Esophagus (tissue), 2 donors: ENCODE measurements around the gene COL5A3. TPM values are rescaled to one million over a fixed set of nuclear protein-coding genes. Genes with fewer than 3 reads are reported as not detected.

Experiments used
- H3K27ac ChIP-seq, 2 donors: one replicate each; pipeline ENCODE4 v1.5.1; 2013; ENCODE audit warnings: low read depth in 2 of 2, mild to moderate bottlenecking in 2 of 2, inconsistent platforms in 1 of 2, low read length in 1 of 2, moderate library complexity in 1 of 2
- H3K27me3 ChIP-seq, 2 donors: one replicate each; pipeline ENCODE4 v1.6.1; 2013; ENCODE audit warnings: low read length in 2 of 2, control low read depth in 1 of 2, mild to moderate bottlenecking in 1 of 2; ENCODE audit not compliant: insufficient read depth in 2 of 2, control insufficient read depth in 1 of 2
- H3K36me3 ChIP-seq, 2 donors: one replicate each; pipeline ENCODE4 v1.6.1; 2013; ENCODE audit warnings: low read length in 1 of 2; ENCODE audit not compliant: control insufficient read depth in 2 of 2, insufficient read depth in 2 of 2
- H3K4me1 ChIP-seq, 2 donors: one replicate each; pipeline ENCODE4 v1.6.1; 2013; ENCODE audit warnings: low read length in 1 of 2; ENCODE audit not compliant: control insufficient read depth in 2 of 2, insufficient read depth in 2 of 2
- H3K4me3 ChIP-seq, 2 donors: one replicate each; pipeline ENCODE4 v1.5.1; 2013; ENCODE audit warnings: low read length in 2 of 2, mild to moderate bottlenecking in 2 of 2, low read depth in 1 of 2, moderate library complexity in 1 of 2
- H3K9me3 ChIP-seq, 2 donors: one replicate each; pipeline ENCODE4 v1.6.1; 2013; ENCODE audit warnings: mild to moderate bottlenecking in 2 of 2, low read depth in 1 of 2, low read length in 1 of 2, moderate library complexity in 1 of 2; ENCODE audit not compliant: control insufficient read depth in 2 of 2, insufficient read depth in 1 of 2
- WGBS, 2 donors: extraction: QIAGEN DNeasy Blood & Tissue Kit; methylation state at CpG; one replicate each; pipeline ENCODE4 v1.1.7; 2013; 5-methylcytosine and 5-hydroxymethylcytosine counted together
- polyA plus RNA-seq, 2 donors: library from polyadenylated mRNA; stranded (reverse); fragments of 200-250 nt; gene quantifications; one replicate each; pipeline ENCODE4 v1.2.3, GENCODE V29; 2013
- donor health status: healthy with polysubstance abuse.
- donor health status: Bipolar disorder and iron deficiency.

Gene COL5A3
- polyA plus RNA-seq, 2 donors = 5.6 to 6.8 TPM

DNA sequence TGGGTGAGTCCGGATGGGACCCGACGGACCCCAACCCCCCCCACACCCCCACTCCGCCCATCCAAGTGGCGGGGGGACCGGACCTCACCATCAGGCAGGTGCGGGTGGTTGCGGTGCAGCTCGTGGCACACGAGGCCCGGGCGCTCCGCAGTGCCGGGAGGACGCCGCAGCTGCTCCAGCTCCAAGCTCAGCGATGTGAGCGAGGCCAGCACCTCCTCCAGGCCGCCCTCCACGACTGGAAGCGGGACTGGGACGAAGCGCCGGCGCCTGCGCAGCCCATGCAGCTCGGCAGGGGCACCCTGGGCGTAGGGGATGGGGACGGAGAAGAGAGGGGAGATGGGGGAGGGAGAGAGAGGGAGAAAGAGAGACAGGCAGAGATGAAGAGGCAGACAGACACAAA is 43.9 kb downstream of the COL5A3 start:
- no peaks in the 10 kb centered on the region for H3K27me3 ChIP-seq
- peaks cover 0 to 3% of the 10 kb centered on the region in 2 donors for H3K36me3 ChIP-seq
- no peaks in the 10 kb centered on the region for H3K4me1 ChIP-seq
- WGBS, 2 donors = 22 to 27% methylated on average over 28 to 29 of the region's 29 CpGs
- no peak overlapping the region for H3K4me3 ChIP-seq
- no peaks in the 10 kb centered on the region for H3K9me3 ChIP-seq
- no peak overlapping the region for H3K27ac ChIP-seq

DNA sequence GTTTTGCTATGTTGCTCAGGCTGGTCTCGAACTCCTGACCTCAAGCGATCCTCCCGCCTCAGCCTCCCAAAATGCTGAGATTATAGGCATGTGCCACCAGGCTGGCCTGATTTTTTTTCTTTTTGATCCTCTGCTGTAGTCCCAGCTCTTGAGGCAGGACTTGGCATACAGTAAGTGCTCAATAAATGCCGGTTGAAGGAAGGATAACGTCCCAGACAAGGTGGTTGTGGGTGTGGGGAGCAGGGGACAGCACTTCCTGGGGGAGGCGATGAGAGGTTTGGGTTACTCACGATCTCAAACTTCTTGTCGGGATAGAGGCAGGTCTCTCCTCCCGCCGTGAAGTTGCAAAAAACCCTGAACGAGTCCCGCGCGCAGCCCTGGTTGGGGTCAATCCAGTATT is 44.3 kb downstream of the COL5A3 start:
- H3K4me1 ChIP-seq = no peaks in the 10 kb centered on the region
- peaks cover 0 to 3% of the 10 kb centered on the region in 2 donors for H3K36me3 ChIP-seq
- H3K27ac ChIP-seq = no peak overlapping the region
- H3K4me3 ChIP-seq = no peak overlapping the region
- no peaks in the 10 kb centered on the region for H3K27me3 ChIP-seq
- 44 to 53% methylated on average over 14 of the region's 14 CpGs for WGBS, 2 donors
- H3K9me3 ChIP-seq = no peaks in the 10 kb centered on the region

DNA sequence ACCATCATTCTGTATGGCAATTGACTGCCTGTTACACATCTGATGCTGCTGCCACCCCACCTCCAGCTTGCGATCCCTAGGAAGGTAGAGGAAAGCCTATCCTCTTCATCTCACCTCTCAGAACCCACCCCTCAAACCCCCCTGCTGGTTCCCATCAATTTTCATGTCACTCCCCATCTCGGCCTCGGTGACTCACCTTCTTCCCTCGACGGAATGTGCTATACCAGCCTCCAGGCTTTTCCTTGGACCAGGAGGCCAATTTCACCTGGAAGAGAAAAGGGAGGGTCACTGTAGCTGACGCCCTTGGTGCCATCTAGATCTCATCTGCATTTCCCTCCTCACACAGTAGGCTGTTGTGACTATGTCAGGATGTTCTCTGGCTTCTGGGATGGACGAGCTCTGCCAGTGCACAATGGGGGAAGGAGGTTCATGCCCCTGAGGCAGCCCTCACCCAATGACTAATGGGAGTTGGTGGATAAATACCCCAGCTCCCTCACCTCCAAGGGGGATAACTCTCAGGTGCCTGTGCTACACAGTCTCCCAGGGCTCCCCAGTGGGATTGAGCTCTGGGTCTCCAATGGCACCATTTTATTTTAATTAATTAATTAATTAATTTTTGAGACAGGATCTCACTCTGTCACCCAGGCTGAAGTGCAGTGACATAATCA is 47.5 kb downstream of the COL5A3 start:
- no peak overlapping the region for H3K27ac ChIP-seq
- 45 to 46% methylated on average over 7 of the region's 7 CpGs for WGBS, 2 donors

GRCh38 chr19:9961103-9961502 is 49.2 kb downstream of the COL5A3 start:
- H3K4me1 ChIP-seq = no peaks in the 10 kb centered on the region
- no peaks in the 10 kb centered on the region for H3K27me3 ChIP-seq
- no peak overlapping the region for H3K27ac ChIP-seq
- 84 to 89% methylated on average over 4 of the region's 4 CpGs for WGBS, 2 donors
- H3K4me3 ChIP-seq = no peak overlapping the region
- H3K9me3 ChIP-seq = no peaks in the 10 kb centered on the region
- H3K36me3 ChIP-seq = peaks cover 3% of the 10 kb centered on the region in 2 donors

More for the DNA sequence above, 47.5 kb downstream of the COL5A3 start:
- Histone ChIP-seq H3K4me1 (no peaks in the 10 kb centered on the region), H3K27me3 (no peaks in the 10 kb centered on the region), H3K4me3 (no peak overlapping the region), H3K36me3 (peaks cover 3% of the 10 kb centered on the region in 2 donors), H3K9me3 (no peaks in the 10 kb centered on the region)

GRCh38 chr19:9958379-9958821 is 51.9 kb downstream of the COL5A3 start:
- H3K4me3 ChIP-seq = no peak overlapping the region
- H3K27ac ChIP-seq = no peak overlapping the region
- WGBS, 2 donors = 56 to 69% methylated on average over 1 of the region's 1 CpG
- no peaks in the 10 kb centered on the region for H3K27me3 ChIP-seq
- H3K4me1 ChIP-seq = no peaks in the 10 kb centered on the region
- peaks cover 3% of the 10 kb centered on the region in 2 donors for H3K36me3 ChIP-seq
- no peaks in the 10 kb centered on the region for H3K9me3 ChIP-seq

GRCh38 chr19:9956956-9957355 is 53.3 kb downstream of the COL5A3 start:
- Histone ChIP-seq H3K27me3 (no peaks in the 10 kb centered on the region), H3K9me3 (no peaks in the 10 kb centered on the region), H3K4me1 (no peaks in the 10 kb centered on the region), H3K36me3 (peaks cover 0 to 3% of the 10 kb centered on the region in 2 donors), H3K27ac (no peak overlapping the region), H3K4me3 (no peak overlapping the region)
- WGBS, 2 donors = 67% methylated on average over 3 of the region's 3 CpGs

- no peaks in the 10 kb centered on the region for H3K27me3 ChIP-seq
- no peaks in the 10 kb centered on the region for H3K36me3 ChIP-seq
- no peaks in the 10 kb centered on the region for H3K9me3 ChIP-seq
- H3K4me3 ChIP-seq = no peak overlapping the region
- 57 to 62% methylated on average over 18 of the region's 18 CpGs for WGBS, 2 donors
- H3K27ac ChIP-seq = no peak overlapping the region
- H3K4me1 ChIP-seq = no peaks in the 10 kb centered on the region
Observed at GRCh38 chr19:9953802-9954542, 56.3 kb downstream of the COL5A3 start.

DNA sequence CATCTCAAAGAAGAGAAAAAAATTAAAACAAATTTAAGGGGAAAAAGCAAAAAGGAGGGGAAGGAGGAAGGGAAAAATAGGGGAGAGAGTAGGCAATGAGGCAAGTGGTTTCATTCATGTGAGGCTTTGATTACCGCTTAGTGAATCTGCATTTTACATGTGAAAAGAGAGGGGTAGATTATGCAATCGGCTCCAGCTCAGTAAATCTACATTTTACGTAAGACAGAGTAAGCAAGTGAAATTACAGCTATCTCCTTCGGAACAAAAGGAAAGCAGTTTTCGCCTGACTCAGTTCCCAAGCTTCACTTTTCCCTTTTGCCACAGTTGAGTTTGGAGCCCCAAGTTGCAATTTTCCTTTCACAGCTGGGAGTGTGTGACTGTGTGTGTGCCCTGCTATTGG is 58.0 kb downstream of the COL5A3 start:
- Histone ChIP-seq H3K27me3 (no peaks in the 10 kb centered on the region), H3K36me3 (no peaks in the 10 kb centered on the region), H3K9me3 (no peaks in the 10 kb centered on the region), H3K4me1 (no peaks in the 10 kb centered on the region), H3K27ac (no peak overlapping the region), H3K4me3 (no peak overlapping the region)
- 80% methylated on average over 5 of the region's 5 CpGs for WGBS, 2 donors

GRCh38 chr19:9947441-9947840 is 62.9 kb downstream of the COL5A3 start:
- H3K4me3 ChIP-seq = no peak overlapping the region
- H3K27ac ChIP-seq = no peak overlapping the region
- no peaks in the 10 kb centered on the region for H3K9me3 ChIP-seq
- 68 to 80% methylated on average over 4 of the region's 4 CpGs for WGBS, 2 donors
- no peaks in the 10 kb centered on the region for H3K4me1 ChIP-seq
- H3K27me3 ChIP-seq = no peaks in the 10 kb centered on the region
- H3K36me3 ChIP-seq = no peaks in the 10 kb centered on the region
